ENCODE data around the gene ZDHHC22.
A peak's percentile ranks its signal among the peaks of the same experiment; 100 is the strongest.
"Not testable (repeated sequence)": the region's sequence is repeated elsewhere in the genome, so short reads cannot be mapped to it uniquely, and the experiment has no call there.

Gene ZDHHC22

GRCh38 chr14:77141214-77142004, at the start of gene ZDHHC22:
Gene ZDHHC22 (minus strand): TSS chr14:77141791. CDS start chr14:77139738, 2,053 bp downstream.
- DNase-seq (ENCODE audit: low spot score) = peak; percentile 45

- DNase-seq (ENCODE audit: low spot score) = no peak
Measured at GRCh38 chr14:77190977-77191376, 49.4 kb upstream of the ZDHHC22 start.

GRCh38 chr14:77189479-77189878, 47.9 kb upstream of the ZDHHC22 start:
- no peak for DNase-seq (ENCODE audit: low spot score)

- DNase-seq (ENCODE audit: low spot score) = no peak
Measured at GRCh38 chr14:77187649-77188012, 46.0 kb upstream of the ZDHHC22 start.

- DNase-seq (ENCODE audit: low spot score) = no peak
Measured at GRCh38 chr14:77186911-77187648, 45.5 kb upstream of the ZDHHC22 start.

GRCh38 chr14:77185093-77185465, 43.5 kb upstream of the ZDHHC22 start:
- DNase-seq (ENCODE audit: low spot score) = no peak

- no peak for DNase-seq (ENCODE audit: low spot score)
Measured at GRCh38 chr14:77184396-77185092, 43.0 kb upstream of the ZDHHC22 start.

GRCh38 chr14:77183896-77184295, 42.3 kb upstream of the ZDHHC22 start:
- DNase-seq (ENCODE audit: low spot score) = no peak

- DNase-seq (ENCODE audit: low spot score) = no peak
Measured at GRCh38 chr14:77181603-77182437, 40.2 kb upstream of the ZDHHC22 start, which contains the start of gene TMEM63C. Gene TMEM63C (plus strand): TSS chr14:77181798. CDS start chr14:77218814, 37,016 bp downstream.

- DNase-seq (ENCODE audit: low spot score) = no peak
Measured at GRCh38 chr14:77180726-77181602, 39.4 kb upstream of the ZDHHC22 start.

- no peak for DNase-seq (ENCODE audit: low spot score)
Measured at GRCh38 chr14:77178656-77179055, 37.1 kb upstream of the ZDHHC22 start.

- DNase-seq (ENCODE audit: low spot score) = no peak
Measured at GRCh38 chr14:77177702-77178101, 36.1 kb upstream of the ZDHHC22 start.

- DNase-seq (ENCODE audit: low spot score) = no peak
Measured at GRCh38 chr14:77175843-77176242, 34.3 kb upstream of the ZDHHC22 start.

- DNase-seq (ENCODE audit: low spot score) = not testable (repeated sequence)
Measured at GRCh38 chr14:77173911-77174617, 32.5 kb upstream of the ZDHHC22 start.

GRCh38 chr14:77172916-77173315, 31.3 kb upstream of the ZDHHC22 start:
- no peak for DNase-seq (ENCODE audit: low spot score)

GRCh38 chr14:77170045-77170444, 28.5 kb upstream of the ZDHHC22 start:
- no peak for DNase-seq (ENCODE audit: low spot score)

GRCh38 chr14:77161011-77161410, 19.4 kb upstream of the ZDHHC22 start:
- no peak for DNase-seq (ENCODE audit: low spot score)

- DNase-seq (ENCODE audit: low spot score) = no peak
Measured at GRCh38 chr14:77158882-77159255, 17.3 kb upstream of the ZDHHC22 start.

- DNase-seq (ENCODE audit: low spot score) = no peak
Measured at GRCh38 chr14:77158175-77158881, 16.7 kb upstream of the ZDHHC22 start.

GRCh38 chr14:77157740-77158139, 16.1 kb upstream of the ZDHHC22 start:
- DNase-seq (ENCODE audit: low spot score) = no peak
